Hepatocyte (in vitro differentiated cells): ENCODE results near the gene IFFO2.

ENCODE experiments used
- EZH2phosphoT487 ChIP-seq: fragments of 200-600 bp; sonication (generic); IDR thresholded peaks from one replicate; pipeline ENCODE4 v1.6.1; 2018; ENCODE audit warnings: antibody characterized with exemption, mild to moderate bottlenecking, low read depth, moderate library complexity; ENCODE audit not compliant: unreplicated experiment, severe bottlenecking
- TF ChIP-seq, protein P1 (sequence below): fragments of 200-600 bp; sonication (generic); IDR thresholded peaks from 2 replicates; pipeline ENCODE4 v1.5.1; 2016; ENCODE audit warnings: antibody characterized with exemption, mild to moderate bottlenecking; ENCODE audit not compliant: poor library complexity

DNA sequence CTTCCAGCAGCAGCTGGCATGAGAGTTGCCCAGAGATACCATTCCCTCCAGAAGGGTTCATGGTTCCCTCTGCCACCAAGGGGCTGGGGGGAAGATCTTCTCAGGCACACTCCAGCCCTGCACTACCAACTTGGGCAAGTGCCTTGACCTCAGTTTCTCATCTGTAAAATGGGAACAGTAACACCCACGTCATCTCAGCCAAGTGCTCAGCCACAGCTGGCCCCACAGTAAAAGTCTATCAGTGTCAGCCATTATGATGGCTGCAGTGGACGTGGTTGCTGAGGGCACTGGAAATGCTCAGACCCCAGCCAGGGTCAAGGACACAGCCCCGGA lies 80.7 kb downstream of the IFFO2 start:
- TF ChIP-seq, protein P1, sequence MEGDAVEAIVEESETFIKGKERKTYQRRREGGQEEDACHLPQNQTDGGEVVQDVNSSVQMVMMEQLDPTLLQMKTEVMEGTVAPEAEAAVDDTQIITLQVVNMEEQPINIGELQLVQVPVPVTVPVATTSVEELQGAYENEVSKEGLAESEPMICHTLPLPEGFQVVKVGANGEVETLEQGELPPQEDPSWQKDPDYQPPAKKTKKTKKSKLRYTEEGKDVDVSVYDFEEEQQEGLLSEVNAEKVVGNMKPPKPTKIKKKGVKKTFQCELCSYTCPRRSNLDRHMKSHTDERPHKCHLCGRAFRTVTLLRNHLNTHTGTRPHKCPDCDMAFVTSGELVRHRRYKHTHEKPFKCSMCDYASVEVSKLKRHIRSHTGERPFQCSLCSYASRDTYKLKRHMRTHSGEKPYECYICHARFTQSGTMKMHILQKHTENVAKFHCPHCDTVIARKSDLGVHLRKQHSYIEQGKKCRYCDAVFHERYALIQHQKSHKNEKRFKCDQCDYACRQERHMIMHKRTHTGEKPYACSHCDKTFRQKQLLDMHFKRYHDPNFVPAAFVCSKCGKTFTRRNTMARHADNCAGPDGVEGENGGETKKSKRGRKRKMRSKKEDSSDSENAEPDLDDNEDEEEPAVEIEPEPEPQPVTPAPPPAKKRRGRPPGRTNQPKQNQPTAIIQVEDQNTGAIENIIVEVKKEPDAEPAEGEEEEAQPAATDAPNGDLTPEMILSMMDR, result no peak
- no peak for TF ChIP-seq EZH2phosphoT487
